ENCODE data around the gene ERGIC1.

The ERGIC1 gene

GRCh38 chr5:172844577-172844838 lies 10.5 kb downstream of the ERGIC1 start:
- Histone ChIP-seq H3K36me3 (replicated peaks; ENCODE audit: insufficient read depth, low read length) (no peaks in the 10 kb centered on the region; the same call in 1 of the 2 replicates), H3K4me3 (ENCODE audit: low read length) (no peak overlapping the region), H3K9me2 (replicated peaks; ENCODE audit: insufficient read depth, low read length) (no peaks in the 10 kb centered on the region), H3K9ac (ENCODE audit: low read length) (no peak overlapping the region), H3K4me1 (ENCODE audit: low read length) (no peaks in the 10 kb centered on the region), H3K4me2 (ENCODE audit: low read depth, low read length) (no peak overlapping the region), H3K9me3 (replicated peaks; ENCODE audit: insufficient read depth, low read length) (no peaks in the 10 kb centered on the region), H2AFZ (ENCODE audit: low read length) (no peak overlapping the region), H3K79me2 (ENCODE audit: low read length) (peaks cover 100% of the 10 kb centered on the region), H4K20me1 (ENCODE audit: insufficient read depth, low read length) (peaks cover 85% of the 10 kb centered on the region), H3K27me3 (replicated peaks; ENCODE audit: insufficient read depth, low read length) (no peaks in the 10 kb centered on the region), H3K27ac (ENCODE audit: low read length) (no peak overlapping the region), H3F3A (ENCODE audit: insufficient read depth, low read length) (no peaks in the 10 kb centered on the region)
- no peak for TF ChIP-seq EZH2 (optimal IDR thresholded peaks at IDR 0.05; ENCODE audit: low read depth, low read length)
- TF ChIP-seq CTCF (IDR thresholded peaks at IDR 0.05; ENCODE audit: low read length), result no peak
- no peak for TF ChIP-seq EZH2phosphoT487 (IDR thresholded peaks at IDR 0.05; ENCODE audit: low read length)
- DNase-seq, result no peak

GRCh38 chr5:172845154-172845553 lies 11.1 kb downstream of the ERGIC1 start:
- no peaks in the 10 kb centered on the region for H3K27me3 ChIP-seq (replicated peaks; ENCODE audit: insufficient read depth, low read length)
- peaks cover 87% of the 10 kb centered on the region for H4K20me1 ChIP-seq (ENCODE audit: insufficient read depth, low read length)
- H3K27ac ChIP-seq (ENCODE audit: low read length), result no peak overlapping the region
- no peak overlapping the region for H3K4me3 ChIP-seq (ENCODE audit: low read length)
- no peaks in the 10 kb centered on the region; the same call in 1 of the 2 replicates for H3K36me3 ChIP-seq (replicated peaks; ENCODE audit: insufficient read depth, low read length)
- H3F3A ChIP-seq (ENCODE audit: insufficient read depth, low read length), result no peaks in the 10 kb centered on the region
- H3K9me3 ChIP-seq (replicated peaks; ENCODE audit: insufficient read depth, low read length), result no peaks in the 10 kb centered on the region
- no peaks in the 10 kb centered on the region for H3K4me1 ChIP-seq (ENCODE audit: low read length)
- peaks cover 100% of the 10 kb centered on the region for H3K79me2 ChIP-seq (ENCODE audit: low read length)
- no peak overlapping the region for H2AFZ ChIP-seq (ENCODE audit: low read length)
- H3K4me2 ChIP-seq (ENCODE audit: low read depth, low read length), result no peak overlapping the region
- no peak for TF ChIP-seq EZH2 (optimal IDR thresholded peaks at IDR 0.05; ENCODE audit: low read depth, low read length)
- no peak overlapping the region for H3K9ac ChIP-seq (ENCODE audit: low read length)
- no peak for DNase-seq
- no peaks in the 10 kb centered on the region for H3K9me2 ChIP-seq (replicated peaks; ENCODE audit: insufficient read depth, low read length)

GRCh38 chr5:172845576-172845975 lies 11.5 kb downstream of the ERGIC1 start:
- Histone ChIP-seq H3K9me2 (replicated peaks; ENCODE audit: insufficient read depth, low read length) (no peaks in the 10 kb centered on the region), H3F3A (ENCODE audit: insufficient read depth, low read length) (no peaks in the 10 kb centered on the region), H3K9me3 (replicated peaks; ENCODE audit: insufficient read depth, low read length) (no peaks in the 10 kb centered on the region), H4K20me1 (ENCODE audit: insufficient read depth, low read length) (peaks cover 83% of the 10 kb centered on the region), H3K36me3 (replicated peaks; ENCODE audit: insufficient read depth, low read length) (no peaks in the 10 kb centered on the region; the same call in 1 of the 2 replicates), H3K79me2 (ENCODE audit: low read length) (peaks cover 100% of the 10 kb centered on the region), H3K4me1 (ENCODE audit: low read length) (no peaks in the 10 kb centered on the region), H2AFZ (ENCODE audit: low read length) (no peak overlapping the region), H3K4me2 (ENCODE audit: low read depth, low read length) (no peak overlapping the region), H3K9ac (ENCODE audit: low read length) (no peak overlapping the region), H3K27ac (ENCODE audit: low read length) (no peak overlapping the region), H3K27me3 (replicated peaks; ENCODE audit: insufficient read depth, low read length) (no peaks in the 10 kb centered on the region), H3K4me3 (ENCODE audit: low read length) (no peak overlapping the region)
- DNase-seq, result no peak
- TF ChIP-seq EZH2 (optimal IDR thresholded peaks at IDR 0.05; ENCODE audit: low read depth, low read length) (no peak), EZH2phosphoT487 (IDR thresholded peaks at IDR 0.05; ENCODE audit: low read length) (no peak)

- Histone ChIP-seq H3K9ac (ENCODE audit: low read length) (no peak overlapping the region), H3K4me1 (ENCODE audit: low read length) (no peaks in the 10 kb centered on the region), H3K27ac (ENCODE audit: low read length) (no peak overlapping the region), H3K4me3 (ENCODE audit: low read length) (no peak overlapping the region), H3K79me2 (ENCODE audit: low read length) (peaks cover 100% of the 10 kb centered on the region), H4K20me1 (ENCODE audit: insufficient read depth, low read length) (peaks cover 76% of the 10 kb centered on the region), H3K9me2 (replicated peaks; ENCODE audit: insufficient read depth, low read length) (no peaks in the 10 kb centered on the region), H3K4me2 (ENCODE audit: low read depth, low read length) (no peak overlapping the region), H3F3A (ENCODE audit: insufficient read depth, low read length) (no peaks in the 10 kb centered on the region), H3K9me3 (replicated peaks; ENCODE audit: insufficient read depth, low read length) (no peaks in the 10 kb centered on the region), H3K36me3 (replicated peaks; ENCODE audit: insufficient read depth, low read length) (no peaks in the 10 kb centered on the region), H3K27me3 (replicated peaks; ENCODE audit: insufficient read depth, low read length) (no peaks in the 10 kb centered on the region), H2AFZ (ENCODE audit: low read length) (no peak overlapping the region)
- no peak for DNase-seq
- no peak for TF ChIP-seq EZH2 (optimal IDR thresholded peaks at IDR 0.05; ENCODE audit: low read depth, low read length)
- TF ChIP-seq CTCF (IDR thresholded peaks at IDR 0.05; ENCODE audit: low read length), result no peak
- TF ChIP-seq EZH2phosphoT487 (IDR thresholded peaks at IDR 0.05; ENCODE audit: low read length), result no peak
Observed at GRCh38 chr5:172846249-172846648, 12.2 kb downstream of the ERGIC1 start.
